Skeletal muscle cell (primary cell): ENCODE measurements around the gene IBA57.
"Not testable (repeated sequence)": the region's sequence is repeated elsewhere in the genome, so short reads cannot be mapped to it uniquely, and the experiment has no call there.

Experiments
- DNase-seq: peaks from one replicate; pipeline ENCODE4 v3.0.0-alpha.2; 2010; ENCODE audit warnings: low read depth
- H3K4me3 ChIP-seq: 2 replicates; pipeline ENCODE4 v1.5.1; 2011; ENCODE audit warnings: low read depth, mild to moderate bottlenecking, control low read depth, low read length, moderate library complexity

The IBA57 gene

DNA sequence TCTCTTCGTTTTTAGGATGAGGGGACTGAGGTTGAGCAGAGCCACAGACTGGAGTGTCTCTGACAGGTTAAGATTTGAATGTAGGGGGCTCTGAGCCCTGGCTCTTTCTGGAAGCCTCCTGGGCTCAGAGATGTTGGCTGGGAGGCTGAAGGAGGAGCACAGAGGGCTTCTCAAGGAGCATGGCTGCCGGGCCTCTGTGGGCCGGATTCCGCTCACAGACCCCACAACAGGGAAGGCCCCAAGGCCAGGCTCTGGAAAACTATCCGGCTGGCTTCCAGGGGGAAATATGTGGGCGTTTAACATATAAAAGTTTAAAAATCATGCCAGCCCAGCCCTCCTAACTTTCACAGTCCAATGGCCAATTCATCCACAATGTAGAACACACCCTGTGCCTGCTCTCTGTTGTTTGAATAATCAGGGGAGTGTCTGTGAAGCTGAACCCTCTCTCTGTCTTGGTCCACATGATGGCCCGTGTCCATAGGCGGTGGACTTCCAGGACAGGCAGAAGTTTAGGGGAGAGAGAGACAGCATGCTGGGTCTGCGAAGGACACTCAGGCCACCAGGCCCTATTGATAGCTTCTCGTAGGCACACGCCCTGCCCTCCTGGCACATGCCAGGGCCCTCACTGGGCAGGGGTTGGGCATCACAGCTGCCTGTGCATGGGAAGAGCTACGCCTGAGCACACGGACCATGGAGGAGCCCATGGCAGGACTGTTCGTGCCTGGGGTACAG is 53.1 kb downstream of the IBA57 start:
- DNase-seq, result no peak
- H3K4me3 ChIP-seq, result no peak overlapping the region

GRCh38 chr1:228219245-228219961 is 53.8 kb downstream of the IBA57 start:
- no peak for DNase-seq
- no peak overlapping the region for H3K4me3 ChIP-seq

GRCh38 chr1:228219962-228220780 is 54.6 kb downstream of the IBA57 start:
- no peak overlapping the region for H3K4me3 ChIP-seq
- DNase-seq, result no peak

DNA sequence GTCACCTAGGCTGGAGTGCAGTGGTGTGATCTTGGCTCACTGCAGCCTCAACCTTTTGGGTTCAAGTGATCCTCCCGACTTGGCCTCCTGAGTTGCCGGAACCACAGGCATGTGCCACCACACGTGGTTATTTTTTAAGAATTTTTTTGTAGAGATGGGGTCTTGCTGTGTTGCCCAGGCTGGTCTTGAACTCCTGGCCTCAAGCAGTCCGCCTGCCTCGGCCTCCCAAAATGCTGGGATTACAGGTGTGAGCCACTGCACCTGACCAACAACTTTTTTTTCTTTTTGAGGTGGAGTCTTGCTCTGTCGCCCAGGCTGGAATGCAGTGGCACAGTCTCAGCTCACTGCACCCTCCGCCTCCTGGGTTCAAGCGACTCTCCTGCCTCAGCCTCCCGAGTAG is 55.5 kb downstream of the IBA57 start:
- not testable (repeated sequence) for DNase-seq

DNA sequence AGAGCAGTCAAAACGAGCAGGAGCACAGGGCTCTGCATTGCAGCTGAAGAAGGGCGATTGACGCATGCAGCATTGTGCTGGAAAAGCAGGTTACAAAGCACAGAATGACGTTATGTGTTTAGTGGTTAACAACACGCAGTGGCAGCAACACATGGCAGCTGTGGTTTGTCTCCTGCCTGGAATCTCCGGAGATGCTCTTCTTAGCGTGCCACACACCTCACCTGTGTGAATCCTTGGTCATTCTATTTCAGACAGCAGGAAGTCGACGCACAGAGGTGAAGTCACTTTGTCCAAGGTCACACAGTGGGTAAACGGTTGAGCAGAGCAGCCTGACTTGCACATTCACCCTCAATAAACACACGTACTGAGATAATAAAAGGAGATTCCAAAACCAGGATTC is 56.9 kb downstream of the IBA57 start:
- DNase-seq, result no peak
- no peak overlapping the region for H3K4me3 ChIP-seq

More for the DNA sequence above, 55.5 kb downstream of the IBA57 start:
- H3K4me3 ChIP-seq, result not testable (repeated sequence)

- no peak overlapping the region for H3K4me3 ChIP-seq
- no peak for DNase-seq
Measured at GRCh38 chr1:228224198-228225164, 58.9 kb downstream of the IBA57 start.

- no peak overlapping the region for H3K4me3 ChIP-seq
- DNase-seq, result no peak
Measured at GRCh38 chr1:228225165-228225710, 59.6 kb downstream of the IBA57 start.

GRCh38 chr1:228225740-228226139 is 60.1 kb downstream of the IBA57 start:
- no peak overlapping the region for H3K4me3 ChIP-seq
- DNase-seq, result no peak

DNA sequence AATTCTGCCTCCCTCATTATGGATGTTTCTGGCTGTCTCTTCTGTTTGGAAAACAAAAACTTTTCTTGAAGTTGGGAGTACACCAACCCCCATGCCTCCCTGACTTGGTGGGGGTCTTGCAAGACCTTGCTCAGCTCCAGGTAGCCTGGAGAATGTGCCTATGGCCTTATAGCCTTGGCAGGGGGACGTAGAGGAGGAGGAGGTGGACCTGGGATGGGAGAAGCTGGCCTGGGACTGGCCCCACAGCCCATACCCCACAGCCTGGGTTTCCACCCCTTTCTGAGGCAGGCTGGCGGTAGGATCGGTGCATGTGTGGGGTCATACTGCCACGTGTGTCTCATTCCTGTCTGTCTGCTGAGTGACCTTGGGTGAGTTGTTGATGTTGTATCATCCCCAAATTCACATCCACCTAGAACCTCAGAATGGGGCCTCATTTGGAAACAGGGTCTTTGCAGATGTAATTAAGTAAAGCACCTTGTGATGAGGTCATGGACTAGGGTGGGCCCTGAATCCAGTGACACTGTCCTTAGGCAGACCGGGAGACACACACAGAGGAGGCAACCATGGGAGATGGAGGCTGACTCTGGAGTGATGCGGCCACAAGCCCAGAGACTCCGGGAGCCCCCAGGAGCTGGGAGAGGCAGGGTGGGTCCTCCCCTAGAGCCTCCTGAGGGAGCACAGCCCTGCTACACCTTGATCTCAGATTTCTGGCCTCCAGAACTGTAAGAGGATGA is 60.7 kb downstream of the IBA57 start:
- H3K4me3 ChIP-seq, result no peak overlapping the region
- no peak for DNase-seq

- DNase-seq, result no peak
Measured at GRCh38 chr1:228226956-228227791, 61.6 kb downstream of the IBA57 start.

DNA sequence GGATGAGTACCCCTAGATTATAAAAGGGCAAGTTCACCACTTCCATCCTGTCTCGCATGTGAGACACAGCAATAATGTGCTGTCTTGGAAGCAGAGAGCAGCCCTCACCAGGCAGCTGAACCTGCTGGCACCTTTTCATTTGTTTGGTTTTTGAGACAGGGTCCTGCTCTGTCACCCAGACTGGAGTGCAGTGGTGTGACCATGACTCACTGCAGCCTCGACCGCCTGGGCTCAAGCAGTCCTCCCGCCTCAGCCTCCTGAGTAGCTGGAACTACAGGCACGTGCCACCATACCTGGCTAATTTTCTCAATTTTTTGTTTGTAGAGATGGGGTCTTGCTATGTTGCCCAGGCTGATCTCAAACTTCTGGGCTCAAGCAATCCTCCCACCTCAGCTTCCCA is 62.5 kb downstream of the IBA57 start:
- not testable (repeated sequence) for H3K4me3 ChIP-seq, DNase-seq

More at GRCh38 chr1:228226956-228227791, 61.6 kb downstream of the IBA57 start:
- H3K4me3 ChIP-seq, result no peak overlapping the region

- DNase-seq, result peak; percentile 87
- H3K4me3 ChIP-seq, result no peak overlapping the region
Measured at GRCh38 chr1:228228601-228229074, 63.0 kb downstream of the IBA57 start.

DNA sequence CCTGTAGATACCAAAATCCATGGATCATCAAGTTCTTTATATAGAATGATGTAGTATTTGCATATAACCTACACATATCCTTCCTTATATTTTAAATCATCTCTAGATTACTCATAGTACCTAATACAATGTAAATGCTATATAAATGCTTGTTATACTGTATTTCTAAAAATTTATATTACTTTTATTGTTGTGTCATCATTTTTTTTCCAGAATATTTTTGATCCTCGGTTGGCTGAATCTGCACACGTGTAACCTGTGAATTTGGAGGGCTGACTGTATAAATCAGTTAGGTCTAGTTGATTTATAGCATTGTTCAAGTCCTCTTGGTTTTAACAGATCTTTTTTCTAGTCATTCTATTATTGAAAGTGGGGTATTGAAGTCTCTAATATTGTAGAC is 65.6 kb downstream of the IBA57 start:
- no peak overlapping the region for H3K4me3 ChIP-seq
- no peak for DNase-seq
